ENCODE results near the gene TXNL4A. TPM values are rescaled to one million over a fixed set of nuclear protein-coding genes. Genes with fewer than 3 reads are reported as not detected.

Gene TXNL4A
- total RNA-seq, 6 experiments from 2014 or later = 168 to 187 (median 174) TPM

DNA sequence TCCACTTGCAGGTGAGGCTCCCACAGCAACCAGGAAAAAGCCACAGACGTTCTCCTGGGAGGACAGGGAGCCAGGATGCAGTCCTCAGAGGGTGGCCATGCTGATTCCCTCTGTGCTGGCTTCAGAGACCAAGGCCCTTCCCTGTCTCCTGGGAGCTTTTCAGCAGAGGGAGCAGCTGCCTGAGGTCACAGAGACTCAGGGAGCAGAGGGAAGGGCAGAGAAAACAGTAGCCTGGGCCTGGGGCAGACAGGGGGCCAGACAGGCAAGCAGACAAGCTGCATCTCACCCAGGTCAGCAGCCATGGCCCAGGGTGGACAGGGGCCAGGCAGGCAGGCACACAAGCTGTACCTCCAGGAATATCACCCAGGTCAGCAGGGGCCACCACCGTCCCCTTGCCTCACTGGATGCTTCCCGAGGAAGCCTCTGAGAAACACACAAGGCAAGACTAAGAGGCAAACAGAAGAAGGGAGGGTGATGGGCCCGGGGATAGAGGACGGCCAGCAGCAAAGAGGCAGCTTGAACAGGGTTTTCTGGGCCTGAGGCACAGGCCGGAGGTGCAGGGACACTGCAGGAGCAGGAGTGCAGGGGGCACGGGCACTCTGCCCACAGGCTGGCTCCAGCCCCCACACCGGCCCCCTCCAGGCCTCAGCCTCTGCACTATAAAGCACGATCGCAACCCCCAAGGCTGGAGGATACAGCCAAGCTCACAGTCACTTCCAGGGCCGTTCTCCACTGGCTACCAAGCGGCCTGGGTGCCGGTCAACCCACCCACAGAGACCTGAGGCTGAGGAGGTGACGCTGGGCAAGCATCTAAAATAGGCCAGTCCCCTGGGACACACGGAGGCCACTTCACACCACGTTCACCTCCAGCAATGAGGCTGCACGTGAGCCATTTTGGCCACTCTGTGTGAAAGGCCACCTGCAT lies 43.0 kb downstream of the TXNL4A start:
- peaks cover 23% of the 10 kb centered on the region for H3K4me1 Mint-ChIP-seq (ENCODE audit: low read depth)
- no peak overlapping the region for H3K27ac Mint-ChIP-seq
- TF ChIP-seq, protein P1, sequence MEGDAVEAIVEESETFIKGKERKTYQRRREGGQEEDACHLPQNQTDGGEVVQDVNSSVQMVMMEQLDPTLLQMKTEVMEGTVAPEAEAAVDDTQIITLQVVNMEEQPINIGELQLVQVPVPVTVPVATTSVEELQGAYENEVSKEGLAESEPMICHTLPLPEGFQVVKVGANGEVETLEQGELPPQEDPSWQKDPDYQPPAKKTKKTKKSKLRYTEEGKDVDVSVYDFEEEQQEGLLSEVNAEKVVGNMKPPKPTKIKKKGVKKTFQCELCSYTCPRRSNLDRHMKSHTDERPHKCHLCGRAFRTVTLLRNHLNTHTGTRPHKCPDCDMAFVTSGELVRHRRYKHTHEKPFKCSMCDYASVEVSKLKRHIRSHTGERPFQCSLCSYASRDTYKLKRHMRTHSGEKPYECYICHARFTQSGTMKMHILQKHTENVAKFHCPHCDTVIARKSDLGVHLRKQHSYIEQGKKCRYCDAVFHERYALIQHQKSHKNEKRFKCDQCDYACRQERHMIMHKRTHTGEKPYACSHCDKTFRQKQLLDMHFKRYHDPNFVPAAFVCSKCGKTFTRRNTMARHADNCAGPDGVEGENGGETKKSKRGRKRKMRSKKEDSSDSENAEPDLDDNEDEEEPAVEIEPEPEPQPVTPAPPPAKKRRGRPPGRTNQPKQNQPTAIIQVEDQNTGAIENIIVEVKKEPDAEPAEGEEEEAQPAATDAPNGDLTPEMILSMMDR (IDR thresholded peaks at IDR 0.05) = no peak
- no peaks in the 10 kb centered on the region; the same call in 1 of the 2 replicates for H3K27me3 Mint-ChIP-seq (ENCODE audit: insufficient read depth)
- H3K36me3 Mint-ChIP-seq (ENCODE audit: low read depth) = peaks cover 11% of the 10 kb centered on the region
- DNase-seq = no peak
- no peak overlapping the region for H3K4me3 Mint-ChIP-seq
- no peaks in the 10 kb centered on the region for H3K9me3 Mint-ChIP-seq

- no peak for DNase-seq
- peaks cover 17% of the 10 kb centered on the region for H3K4me1 Mint-ChIP-seq (ENCODE audit: low read depth)
- peaks cover 15% of the 10 kb centered on the region for H3K36me3 Mint-ChIP-seq (ENCODE audit: low read depth)
- TF ChIP-seq, protein P1 (IDR thresholded peaks at IDR 0.05) = no peak
- no peaks in the 10 kb centered on the region for H3K9me3 Mint-ChIP-seq
- H3K27ac Mint-ChIP-seq = no peak overlapping the region
- H3K4me3 Mint-ChIP-seq = no peak overlapping the region
- peaks cover 1% of the 10 kb centered on the region; the same call in 1 of the 2 replicates for H3K27me3 Mint-ChIP-seq (ENCODE audit: insufficient read depth)
Measured at GRCh38 chr18:79944746-79945117, 43.6 kb downstream of the TXNL4A start.

- Mint-ChIP-seq H3K36me3 (ENCODE audit: low read depth) (peaks cover 17% of the 10 kb centered on the region), H3K4me1 (ENCODE audit: low read depth) (peaks cover 13% of the 10 kb centered on the region), H3K27me3 (ENCODE audit: insufficient read depth) (peaks cover 1% of the 10 kb centered on the region; the same call in 1 of the 2 replicates), H3K9me3 (no peaks in the 10 kb centered on the region), H3K4me3 (no peak overlapping the region), H3K27ac (no peak overlapping the region)
- DNase-seq = no peak
- TF ChIP-seq, protein P1 (IDR thresholded peaks at IDR 0.05) = no peak
Measured at GRCh38 chr18:79944126-79944731, 44.1 kb downstream of the TXNL4A start.

GRCh38 chr18:79943608-79944125 lies 44.7 kb downstream of the TXNL4A start:
- peaks cover 17% of the 10 kb centered on the region for H3K4me1 Mint-ChIP-seq (ENCODE audit: low read depth)
- TF ChIP-seq, protein P1 (IDR thresholded peaks at IDR 0.05) = no peak
- H3K27me3 Mint-ChIP-seq (ENCODE audit: insufficient read depth) = peaks cover 1% of the 10 kb centered on the region; the same call in 1 of the 2 replicates
- H3K9me3 Mint-ChIP-seq = no peaks in the 10 kb centered on the region
- peaks cover 20% of the 10 kb centered on the region for H3K36me3 Mint-ChIP-seq (ENCODE audit: low read depth)
- no peak for DNase-seq
- no peak overlapping the region for H3K27ac Mint-ChIP-seq
- no peak overlapping the region for H3K4me3 Mint-ChIP-seq

GRCh38 chr18:79942786-79943607 lies 45.4 kb downstream of the TXNL4A start:
- DNase-seq = no peak
- peaks cover 1% of the 10 kb centered on the region; the same call in 1 of the 2 replicates for H3K27me3 Mint-ChIP-seq (ENCODE audit: insufficient read depth)
- no peak overlapping the region for H3K27ac Mint-ChIP-seq
- TF ChIP-seq, protein P1 (IDR thresholded peaks at IDR 0.05) = no peak
- H3K4me3 Mint-ChIP-seq = no peak overlapping the region
- peaks cover 20% of the 10 kb centered on the region for H3K36me3 Mint-ChIP-seq (ENCODE audit: low read depth)
- peaks cover 17% of the 10 kb centered on the region for H3K4me1 Mint-ChIP-seq (ENCODE audit: low read depth)
- H3K9me3 Mint-ChIP-seq = no peaks in the 10 kb centered on the region

Measured in HFFc6 (cell line).